A549 (cell line): ENCODE results near the gene CANT1. TPM values are rescaled to one million over a fixed set of nuclear protein-coding genes. Genes with fewer than 3 reads are reported as not detected.
A peak's percentile ranks its signal among the peaks of the same experiment; 100 is the strongest.

ENCODE experiments used
- ATAC-seq, 2 experiments: fragments of 200-7000 bp in 1 of 2; fragments of >200 bp in 1 of 2; cut with Nextera tagmentation in 1 of 2; cut with Tn5 transposase in 1 of 2; 3 replicates each; pipeline versions ENCODE4 v1.8.0 to v1.9.1; 2018 to 2020; ENCODE audit warnings: mild to moderate bottlenecking in 1 of 2, moderate library complexity in 1 of 2
- CTCF ChIA-PET: fragments of 300-600 bp; sonication (Branson Sonifier 250); formaldehyde crosslinking; extraction: SDS; loops from one replicate; lab custom pipeline; 2021; ENCODE audit warnings: antibody characterized with exemption, inconsistent platforms; lab: Yijun Ruan, JAX
- POLR2A ChIA-PET: fragments of 350-600 bp; formaldehyde crosslinking; extraction: SDS; loops from one replicate; lab custom pipeline; 2021; ENCODE audit warnings: antibody characterized with exemption, inconsistent platforms; lab: Yijun Ruan, JAX
- DNase-seq, 2 experiments: peaks; one replicate each; pipeline versions ENCODE4 v3.0.0 to v3.0.0-alpha.2; 2011 to 2016; ENCODE audit warnings: low read depth in 1 of 2, low spot score in 1 of 2
- FAIRE-seq: peaks from 2 replicates; lab custom pipeline; 2011; peaks lifted over from hg19 to GRCh38; lab: Jason Lieb, UNC
- H3K27ac ChIP-seq, 2 experiments: fragments of >200 bp; sonication (Bioruptor Twin); formaldehyde crosslinking; 3 replicates each; pipeline ENCODE4 v1.5.1; 2016 to 2017
- H3K4me1 ChIP-seq: fragments of >200 bp; sonication (Bioruptor Twin); formaldehyde crosslinking; 3 replicates; pipeline ENCODE4 v1.6.1; 2016
- H3K4me2 ChIP-seq: fragments of >200 bp; sonication (Bioruptor Twin); formaldehyde crosslinking; 3 replicates; pipeline ENCODE4 v1.6.1; 2016
- H3K4me3 ChIP-seq: fragments of >200 bp; sonication (Bioruptor Twin); formaldehyde crosslinking; 3 replicates; pipeline ENCODE4 v1.5.1; 2016
- H3K9me3 ChIP-seq: fragments of >200 bp; sonication (Bioruptor Twin); formaldehyde crosslinking; 3 replicates; pipeline ENCODE4 v1.6.1; 2016
- CBX8 ChIP-seq: fragments of 200-600 bp; sonication (generic); IDR thresholded peaks from 2 replicates; pipeline ENCODE4 v1.6.1; 2016
- EHF ChIP-seq: fragments of 250-450 bp; sonication (Bioruptor Pico); IDR thresholded peaks from 2 replicates; pipeline ENCODE4 v1.5.0; 2020; ENCODE audit warnings: mild to moderate bottlenecking
- EP300 ChIP-seq, 2 experiments: fragments of >200 bp; sonication (Bioruptor Twin); formaldehyde crosslinking; IDR thresholded peaks; 2 replicates in 1 of 2; 3 replicates in 1 of 2; pipeline ENCODE4 v1.6.1; 2016 to 2017
- FOSL2 ChIP-seq, 2 experiments: fragments of 450-650 bp in 1 of 2; fragments of >200 bp in 1 of 2; sonication (Bioruptor Twin) in 1 of 2; formaldehyde crosslinking; IDR thresholded peaks; 2 replicates each; pipeline versions ENCODE4 v1.5.0 to v1.6.1; 2016 to 2020; ENCODE audit warnings: mild to moderate bottlenecking in 1 of 2, moderate library complexity in 1 of 2
- HOXA7 ChIP-seq: fragments of 250-450 bp; sonication (Bioruptor Pico); IDR thresholded peaks from 2 replicates; pipeline ENCODE4 v1.5.0; 2020; ENCODE audit warnings: mild to moderate bottlenecking, moderate library complexity
- HOXB5 ChIP-seq: fragments of 250-450 bp; sonication (Bioruptor Pico); IDR thresholded peaks from 2 replicates; pipeline ENCODE4 v1.5.0; 2020; ENCODE audit warnings: mild to moderate bottlenecking, moderate library complexity
- JUN ChIP-seq, 2 experiments: fragments of >200 bp; sonication (Bioruptor Twin); formaldehyde crosslinking; IDR thresholded peaks; 2 replicates in 1 of 2; 3 replicates in 1 of 2; pipeline ENCODE4 v1.6.1; 2016 to 2017
- MAZ ChIP-seq: fragments of 150-350 bp; IDR thresholded peaks from 2 replicates; pipeline ENCODE4 v1.6.1; 2014; ENCODE audit warnings: antibody characterized with exemption, low read depth, low read length, borderline replicate concordance
- MYC ChIP-seq: IDR thresholded peaks from 2 replicates; pipeline ENCODE4 v1.6.1; 2012; ENCODE audit warnings: mild to moderate bottlenecking, inconsistent platforms, low read length, improper control_type of control experiment, borderline replicate concordance
- NFE2L2 ChIP-seq: fragments of 150-350 bp; conservative IDR thresholded peaks from 2 replicates; pipeline ENCODE4 v1.6.1; 2014; ENCODE audit warnings: low read length
- POLR2A ChIP-seq: IDR thresholded peaks from 2 replicates; pipeline ENCODE4 v1.6.1; 2012; ENCODE audit warnings: mild to moderate bottlenecking, low read length
- RARB ChIP-seq: fragments of 250-450 bp; sonication (Bioruptor Pico); IDR thresholded peaks from 2 replicates; pipeline ENCODE4 v1.8.0; 2021; ENCODE audit warnings: mild to moderate bottlenecking, moderate library complexity
- RFX5 ChIP-seq: fragments of 450-650 bp; IDR thresholded peaks from 2 replicates; pipeline ENCODE4 v1.7.1; 2014; ENCODE audit warnings: antibody characterized with exemption, mild to moderate bottlenecking, moderate library complexity
- RNF2 ChIP-seq: fragments of 200-600 bp; sonication (generic); IDR thresholded peaks from 2 replicates; pipeline ENCODE4 v1.6.1; 2016; ENCODE audit warnings: low read depth, mild to moderate bottlenecking, antibody characterized with exemption, moderate library complexity, borderline replicate concordance
- SMC3 ChIP-seq: fragments of >200 bp; sonication (Bioruptor Twin); formaldehyde crosslinking; IDR thresholded peaks from 3 replicates; pipeline ENCODE4 v1.6.1; 2018; ENCODE audit warnings: inconsistent platforms
- SREBF2 ChIP-seq: fragments of 450-650 bp; IDR thresholded peaks from 2 replicates; pipeline ENCODE4 v1.6.1; 2014; ENCODE audit warnings: mild to moderate bottlenecking, moderate library complexity
- TFCP2L1 ChIP-seq: fragments of 250-450 bp; sonication (Bioruptor Pico); IDR thresholded peaks from 2 replicates; pipeline ENCODE4 v1.5.0; 2021; ENCODE audit warnings: mild to moderate bottlenecking
- TP53 ChIP-seq: fragments of 250-450 bp; sonication (Bioruptor Pico); IDR thresholded peaks from 2 replicates; pipeline ENCODE4 v1.5.0; 2021; ENCODE audit warnings: mild to moderate bottlenecking, moderate library complexity
- WGBS: methylation state at CpG from one replicate; pipeline ENCODE4 v1.1.6; 2017; ENCODE audit errors: missing lambda C conversion rate; 5-methylcytosine and 5-hydroxymethylcytosine counted together
- polyA plus RNA-seq, 4 experiments: library from polyadenylated mRNA; depleted of rRNA in 3 of 4; stranded (reverse); fragments of >200 nt; fragmentation: RNase III in 1 of 4; extraction: RNeasy Plus Mini Kit Qiagen cat#74134 plus additional on column Dnase treatment in 1 of 4; gene quantifications; 2 replicates in 3 of 4; 3 replicates in 1 of 4; pipeline ENCODE4 v1.2.3, GENCODE V29; 2011 to 2017
- TF ChIP-seq, protein P1 (sequence below): fragments of 200-600 bp; sonication (generic); IDR thresholded peaks from 2 replicates; pipeline ENCODE4 v1.6.1; 2016; ENCODE audit warnings: antibody characterized with exemption, mild to moderate bottlenecking, moderate library complexity
- TF ChIP-seq, protein P2 (sequence below): fragments of 250-450 bp; sonication (Bioruptor Pico); IDR thresholded peaks from 2 replicates; pipeline ENCODE4 v1.5.0; 2020; ENCODE audit warnings: low read depth, mild to moderate bottlenecking, moderate library complexity
- TF ChIP-seq, protein P3 (sequence below): fragments of >200 bp; sonication (Bioruptor Twin); formaldehyde crosslinking; IDR thresholded peaks from 3 replicates; pipeline ENCODE4 v1.6.1; 2016
- TF ChIP-seq, protein P4 (sequence below): fragments of 250-450 bp; sonication (Bioruptor Pico); IDR thresholded peaks from 2 replicates; pipeline ENCODE4 v1.5.0; 2021; ENCODE audit warnings: mild to moderate bottlenecking, moderate library complexity, borderline replicate concordance

CANT1 gene
- polyA plus RNA-seq, 2 of the 4 experiments (the other 2 are of a cell fraction) = 65.5 to 67.6 TPM

DNA sequence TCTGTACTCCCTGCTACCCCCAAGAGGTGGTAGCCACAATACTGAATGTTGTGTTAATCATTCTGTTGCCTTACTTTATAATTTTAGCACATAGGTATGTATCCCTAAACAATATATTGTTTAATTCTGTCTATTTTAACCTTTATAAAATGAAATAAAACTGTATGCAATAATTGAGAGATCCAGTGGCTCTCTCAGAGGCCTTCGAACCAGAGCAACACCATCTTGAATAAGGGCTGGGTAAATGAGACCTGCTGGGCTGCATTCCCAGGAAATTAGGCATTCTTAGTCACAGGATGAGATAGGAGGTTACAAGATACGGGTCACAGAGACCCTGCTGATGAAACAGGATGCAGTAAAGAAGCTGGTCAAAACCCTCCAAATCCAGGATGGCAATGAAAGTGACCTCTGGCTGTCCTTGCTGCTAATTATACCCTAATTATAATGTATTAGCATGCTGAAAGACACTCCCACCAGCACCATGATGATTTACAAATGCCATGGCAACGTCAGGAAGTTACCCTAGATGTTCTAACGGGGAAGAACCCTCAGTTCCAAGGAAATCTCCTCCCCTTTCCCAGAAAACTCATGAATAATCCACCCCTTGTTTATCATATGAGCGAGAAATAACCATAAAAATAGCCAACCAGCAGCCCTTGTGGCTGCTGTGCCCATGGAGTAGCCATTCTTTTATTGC is 2.0 kb upstream of the CANT1 start:
- Histone ChIP-seq H3K4me3 (no peak overlapping the region), H3K4me1 (peaks cover 18% of the 10 kb centered on the region), H3K27ac (no peak overlapping the region), H3K9me3 (peaks cover 14% of the 10 kb centered on the region; the same call in 1 of the 3 replicates), H3K4me2 (no peak overlapping the region)
- 28% methylated on average over 5 of the region's 5 CpGs for WGBS
- ChIA-PET POLR2A (no interaction called here), CTCF (interaction anchor here (0.5 to 14.8 kb wide), 4 partner anchors 9 to 62 kb away, joined by 4 to 376 read pairs (median 8); no protein-coding TSS in a partner anchor)
- DNase-seq (no peak), FAIRE-seq (no peak), ATAC-seq (no peak)
- TF ChIP-seq, protein P1, sequence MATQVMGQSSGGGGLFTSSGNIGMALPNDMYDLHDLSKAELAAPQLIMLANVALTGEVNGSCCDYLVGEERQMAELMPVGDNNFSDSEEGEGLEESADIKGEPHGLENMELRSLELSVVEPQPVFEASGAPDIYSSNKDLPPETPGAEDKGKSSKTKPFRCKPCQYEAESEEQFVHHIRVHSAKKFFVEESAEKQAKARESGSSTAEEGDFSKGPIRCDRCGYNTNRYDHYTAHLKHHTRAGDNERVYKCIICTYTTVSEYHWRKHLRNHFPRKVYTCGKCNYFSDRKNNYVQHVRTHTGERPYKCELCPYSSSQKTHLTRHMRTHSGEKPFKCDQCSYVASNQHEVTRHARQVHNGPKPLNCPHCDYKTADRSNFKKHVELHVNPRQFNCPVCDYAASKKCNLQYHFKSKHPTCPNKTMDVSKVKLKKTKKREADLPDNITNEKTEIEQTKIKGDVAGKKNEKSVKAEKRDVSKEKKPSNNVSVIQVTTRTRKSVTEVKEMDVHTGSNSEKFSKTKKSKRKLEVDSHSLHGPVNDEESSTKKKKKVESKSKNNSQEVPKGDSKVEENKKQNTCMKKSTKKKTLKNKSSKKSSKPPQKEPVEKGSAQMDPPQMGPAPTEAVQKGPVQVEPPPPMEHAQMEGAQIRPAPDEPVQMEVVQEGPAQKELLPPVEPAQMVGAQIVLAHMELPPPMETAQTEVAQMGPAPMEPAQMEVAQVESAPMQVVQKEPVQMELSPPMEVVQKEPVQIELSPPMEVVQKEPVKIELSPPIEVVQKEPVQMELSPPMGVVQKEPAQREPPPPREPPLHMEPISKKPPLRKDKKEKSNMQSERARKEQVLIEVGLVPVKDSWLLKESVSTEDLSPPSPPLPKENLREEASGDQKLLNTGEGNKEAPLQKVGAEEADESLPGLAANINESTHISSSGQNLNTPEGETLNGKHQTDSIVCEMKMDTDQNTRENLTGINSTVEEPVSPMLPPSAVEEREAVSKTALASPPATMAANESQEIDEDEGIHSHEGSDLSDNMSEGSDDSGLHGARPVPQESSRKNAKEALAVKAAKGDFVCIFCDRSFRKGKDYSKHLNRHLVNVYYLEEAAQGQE = no peak
- TF ChIP-seq, protein P2, sequence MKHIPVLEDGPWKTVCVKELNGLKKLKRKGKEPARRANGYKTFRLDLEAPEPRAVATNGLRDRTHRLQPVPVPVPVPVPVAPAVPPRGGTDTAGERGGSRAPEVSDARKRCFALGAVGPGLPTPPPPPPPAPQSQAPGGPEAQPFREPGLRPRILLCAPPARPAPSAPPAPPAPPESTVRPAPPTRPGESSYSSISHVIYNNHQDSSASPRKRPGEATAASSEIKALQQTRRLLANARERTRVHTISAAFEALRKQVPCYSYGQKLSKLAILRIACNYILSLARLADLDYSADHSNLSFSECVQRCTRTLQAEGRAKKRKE (CRISPR knock-in tag) = peak; percentile 90; the same call in 1 of the 2 replicates

GRCh38 chr17:79010304-79010646 is 711 bp upstream of the CANT1 start:
- CTCF ChIA-PET = interaction anchor here (0.9 to 14.8 kb wide), 10 partner anchors 10 to 77 kb away, joined by 3 to 376 read pairs (median 4); no protein-coding TSS in a partner anchor
- H3K4me1 ChIP-seq = peaks cover 28% of the 10 kb centered on the region
- no peak for TF ChIP-seq MYC
- no peak for TF ChIP-seq NFE2L2
- no peak for TF ChIP-seq HOXA7
- TF ChIP-seq MAZ = no peak
- TF ChIP-seq, protein P3, sequence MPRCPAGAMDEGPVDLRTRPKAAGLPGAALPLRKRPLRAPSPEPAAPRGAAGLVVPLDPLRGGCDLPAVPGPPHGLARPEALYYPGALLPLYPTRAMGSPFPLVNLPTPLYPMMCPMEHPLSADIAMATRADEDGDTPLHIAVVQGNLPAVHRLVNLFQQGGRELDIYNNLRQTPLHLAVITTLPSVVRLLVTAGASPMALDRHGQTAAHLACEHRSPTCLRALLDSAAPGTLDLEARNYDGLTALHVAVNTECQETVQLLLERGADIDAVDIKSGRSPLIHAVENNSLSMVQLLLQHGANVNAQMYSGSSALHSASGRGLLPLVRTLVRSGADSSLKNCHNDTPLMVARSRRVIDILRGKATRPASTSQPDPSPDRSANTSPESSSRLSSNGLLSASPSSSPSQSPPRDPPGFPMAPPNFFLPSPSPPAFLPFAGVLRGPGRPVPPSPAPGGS = no peak
- no peak for TF ChIP-seq SREBF2
- TF ChIP-seq RARB = no peak
- TF ChIP-seq TP53 (CRISPR knock-in tag) = no peak
- no peak for TF ChIP-seq FOSL2 (IDR thresholded peaks at IDR 0.05)
- TF ChIP-seq FOSL2 (CRISPR knock-in tag; IDR thresholded peaks at IDR 0.05) = no peak
- TF ChIP-seq, protein P4, sequence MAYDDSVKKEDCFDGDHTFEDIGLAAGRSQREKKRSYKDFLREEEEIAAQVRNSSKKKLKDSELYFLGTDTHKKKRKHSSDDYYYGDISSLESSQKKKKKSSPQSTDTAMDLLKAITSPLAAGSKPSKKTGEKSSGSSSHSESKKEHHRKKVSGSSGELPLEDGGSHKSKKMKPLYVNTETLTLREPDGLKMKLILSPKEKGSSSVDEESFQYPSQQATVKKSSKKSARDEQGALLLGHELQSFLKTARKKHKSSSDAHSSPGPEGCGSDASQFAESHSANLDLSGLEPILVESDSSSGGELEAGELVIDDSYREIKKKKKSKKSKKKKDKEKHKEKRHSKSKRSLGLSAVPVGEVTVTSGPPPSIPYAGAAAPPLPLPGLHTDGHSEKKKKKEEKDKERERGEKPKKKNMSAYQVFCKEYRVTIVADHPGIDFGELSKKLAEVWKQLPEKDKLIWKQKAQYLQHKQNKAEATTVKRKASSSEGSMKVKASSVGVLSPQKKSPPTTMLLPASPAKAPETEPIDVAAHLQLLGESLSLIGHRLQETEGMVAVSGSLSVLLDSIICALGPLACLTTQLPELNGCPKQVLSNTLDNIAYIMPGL (CRISPR knock-in tag) = no peak
- no peak for TF ChIP-seq RFX5
- TF ChIP-seq CBX8 = no peak
- no peak for TF ChIP-seq HOXB5 (CRISPR knock-in tag)
- no peak for TF ChIP-seq EHF
- TF ChIP-seq POLR2A = no peak
- no peak for TF ChIP-seq TFCP2L1 (CRISPR knock-in tag)
- no peak for TF ChIP-seq RNF2
- TF ChIP-seq SMC3 = no peak
- no peak for TF ChIP-seq JUN (IDR thresholded peaks at IDR 0.05)
- no peak for TF ChIP-seq EP300 (IDR thresholded peaks at IDR 0.05)
- H3K9me3 ChIP-seq = peaks cover 14% of the 10 kb centered on the region; the same call in 1 of the 3 replicates
- 74% methylated on average over 7 of the region's 7 CpGs for WGBS
- peak overlapping the region; percentile 98 for H3K4me3 ChIP-seq
- peak overlapping the region; percentile 98 to 99 for H3K27ac ChIP-seq
- FAIRE-seq = no peak
- no peak for DNase-seq
- ATAC-seq = no peak; a peak in 1 of 6 replicates
- POLR2A ChIA-PET = interaction anchor here (0.6 to 1.3 kb wide), 10 partner anchors 10 to 170 kb away, joined by 3 to 7 read pairs (median 3); partner anchors contain the start of genes ENGASE and USP36
- peak overlapping the region; percentile 94 for H3K4me2 ChIP-seq
